SJSA1 (cell line): ENCODE data around the gene MAP4K2. TPM values are rescaled to one million over a fixed set of nuclear protein-coding genes. Genes with fewer than 3 reads are reported as not detected.

Experiments used
- DNase-seq, 2 experiments: peaks; one replicate each; pipeline ENCODE4 v3.0.0-alpha.2; 2015 to 2020; ENCODE audit warnings: low spot score in 2 of 2, low read depth in 1 of 2
- H3K27ac ChIP-seq: fragments of 250-450 bp; sonication (Bioruptor Pico); 2 replicates; pipeline ENCODE4 v1.5.1; 2020; ENCODE audit warnings: mild to moderate bottlenecking, moderate library complexity
- H3K27me3 ChIP-seq: fragments of 250-450 bp; sonication (Bioruptor Pico); replicated peaks from 2 replicates; pipeline ENCODE4 v1.5.1; 2020; ENCODE audit warnings: mild to moderate bottlenecking, moderate library complexity
- H3K36me3 ChIP-seq: fragments of 250-450 bp; sonication (Bioruptor Pico); 2 replicates; pipeline ENCODE4 v1.5.1; 2020; ENCODE audit warnings: mild to moderate bottlenecking
- H3K4me1 ChIP-seq: fragments of 250-450 bp; sonication (Bioruptor Pico); replicated peaks from 2 replicates; pipeline ENCODE4 v1.6.1; 2021; ENCODE audit warnings: mild to moderate bottlenecking
- H3K4me3 ChIP-seq: fragments of 250-450 bp; sonication (Bioruptor Pico); 2 replicates; pipeline ENCODE4 v1.5.1; 2020; ENCODE audit warnings: mild to moderate bottlenecking
- H3K9me3 ChIP-seq: fragments of 250-450 bp; sonication (Bioruptor Pico); replicated peaks from 2 replicates; pipeline ENCODE4 v1.5.1; 2020; ENCODE audit warnings: mild to moderate bottlenecking
- total RNA-seq: library from RNA; depleted of rRNA; stranded (reverse); fragments of >200 nt; shearing (Covaris generic); gene quantifications from 2 replicates; pipeline ENCODE4 v1.2.3, GENCODE V29; 2014

The MAP4K2 gene
- total RNA-seq, 1 experiment from 2014 or later = 22.9 TPM

DNA sequence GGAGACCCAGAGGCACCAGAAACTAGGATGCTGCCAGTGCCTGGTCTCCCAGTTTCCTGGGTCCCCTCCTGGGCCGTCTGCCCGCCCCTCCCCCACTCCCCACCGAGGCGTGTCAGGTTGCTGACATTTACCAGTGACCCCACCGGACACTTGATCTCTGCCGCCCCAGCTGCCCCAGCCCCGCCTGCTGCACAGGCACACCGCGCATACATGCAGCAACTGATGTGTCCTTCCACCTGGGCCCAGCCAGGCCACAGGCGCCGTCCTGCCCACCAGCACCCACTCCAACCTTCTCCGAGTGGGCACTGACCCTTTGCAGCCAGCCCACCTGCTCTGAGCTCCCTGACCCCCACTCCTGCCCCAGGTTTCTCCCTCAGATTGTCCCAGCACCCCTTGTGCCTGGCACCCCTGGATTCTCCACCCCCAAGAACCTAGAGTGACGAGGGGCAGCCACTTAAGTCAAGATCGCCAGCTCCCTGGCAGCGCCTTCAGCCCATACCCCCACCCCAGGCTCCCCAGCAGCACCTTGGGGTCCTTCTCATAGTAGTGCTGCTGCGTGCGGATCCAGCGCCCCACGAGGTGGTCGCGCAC, 43.8 kb downstream of the MAP4K2 start:
- peaks cover 44% of the 10 kb centered on the region for H3K36me3 ChIP-seq
- no peaks in the 10 kb centered on the region for H3K27me3 ChIP-seq
- no peak overlapping the region for H3K4me3 ChIP-seq
- H3K27ac ChIP-seq = no peak overlapping the region
- peaks cover 37% of the 10 kb centered on the region for H3K4me1 ChIP-seq
- DNase-seq = no peak
- no peaks in the 10 kb centered on the region for H3K9me3 ChIP-seq

DNA sequence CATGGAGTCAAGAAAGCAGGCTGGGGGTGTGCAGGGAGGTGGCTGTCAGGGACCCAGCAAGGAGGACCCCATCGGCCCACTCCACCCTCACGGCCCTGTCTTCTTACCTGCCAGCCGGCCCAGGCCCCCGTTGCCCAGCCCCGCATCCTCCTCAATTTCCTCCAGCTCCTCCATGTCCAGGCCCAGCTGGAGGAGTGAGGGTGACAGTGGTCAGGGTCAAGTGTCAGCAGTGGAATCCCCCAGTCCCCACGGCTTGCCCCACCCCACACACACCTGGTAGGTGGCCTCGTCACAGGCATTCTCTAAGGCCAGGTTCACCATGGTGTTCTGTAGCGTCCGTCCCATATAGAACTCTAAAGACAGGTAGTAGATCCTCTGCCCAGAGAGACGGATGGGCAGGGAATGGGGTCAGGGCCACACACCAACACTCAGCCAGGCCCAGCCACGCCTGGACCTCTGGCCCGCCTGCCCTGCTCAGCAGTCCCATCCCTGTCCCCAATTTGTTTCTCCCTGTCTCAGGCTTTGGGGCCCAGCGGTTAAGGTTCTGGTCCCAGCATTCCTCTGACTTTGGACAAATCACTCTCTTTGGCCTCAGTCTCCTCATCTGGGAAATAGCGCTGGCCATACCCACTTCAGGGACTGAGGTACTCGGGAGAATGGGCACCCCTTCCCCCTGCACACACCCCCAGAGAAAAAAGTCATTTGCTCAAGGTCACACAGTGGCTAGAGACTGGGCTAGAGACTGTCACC, 44.5 kb downstream of the MAP4K2 start:
- peaks cover 30% of the 10 kb centered on the region for H3K4me1 ChIP-seq
- H3K4me3 ChIP-seq = no peak overlapping the region
- H3K27me3 ChIP-seq = no peaks in the 10 kb centered on the region
- H3K36me3 ChIP-seq = peaks cover 37% of the 10 kb centered on the region
- no peaks in the 10 kb centered on the region for H3K9me3 ChIP-seq
- no peak overlapping the region for H3K27ac ChIP-seq
- no peak for DNase-seq

DNA sequence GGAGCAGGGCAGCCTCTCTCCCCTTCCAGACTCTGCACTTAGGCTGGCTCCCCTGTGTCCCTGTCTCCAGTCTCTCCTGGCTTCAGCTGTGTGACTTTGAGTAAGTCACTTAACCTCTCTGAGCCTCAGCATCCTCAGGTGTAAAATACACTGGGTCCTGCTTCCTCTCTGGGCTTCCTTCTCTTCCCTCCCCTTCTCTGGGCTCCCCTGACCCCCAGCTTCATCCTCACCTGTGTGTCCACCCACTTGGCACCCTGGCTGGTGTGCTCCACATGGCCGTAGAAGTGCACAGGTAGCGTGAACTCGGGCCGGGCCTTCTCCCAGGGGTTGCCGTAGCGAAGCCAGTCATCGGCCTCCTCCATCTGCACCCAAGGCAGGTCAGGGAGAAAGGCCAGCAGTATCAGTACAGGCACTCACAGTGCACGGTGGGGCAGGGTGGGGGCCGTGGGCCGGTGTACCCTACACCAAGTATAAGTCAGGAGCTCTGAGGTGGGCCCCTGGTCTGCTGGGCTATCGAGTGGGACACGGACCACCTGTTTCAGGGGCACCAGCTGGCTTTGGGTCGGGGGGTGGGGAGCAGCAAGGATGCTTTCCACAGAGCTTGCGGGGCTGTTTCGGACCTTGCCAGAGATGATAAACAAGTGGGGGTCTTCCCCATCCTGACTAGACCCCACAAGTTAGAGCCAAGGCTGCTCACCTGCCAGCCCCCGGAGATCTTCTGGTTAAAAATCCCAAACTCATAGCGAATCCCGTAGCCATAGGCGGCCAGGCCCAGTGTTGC, 45.3 kb downstream of the MAP4K2 start:
- peak in 1 of 2 experiments; percentile 52 for DNase-seq
- H3K4me3 ChIP-seq = no peak overlapping the region
- H3K27ac ChIP-seq = no peak overlapping the region
- H3K4me1 ChIP-seq = peaks cover 22% of the 10 kb centered on the region
- no peaks in the 10 kb centered on the region for H3K9me3 ChIP-seq
- peaks cover 29% of the 10 kb centered on the region for H3K36me3 ChIP-seq
- no peaks in the 10 kb centered on the region for H3K27me3 ChIP-seq

DNA sequence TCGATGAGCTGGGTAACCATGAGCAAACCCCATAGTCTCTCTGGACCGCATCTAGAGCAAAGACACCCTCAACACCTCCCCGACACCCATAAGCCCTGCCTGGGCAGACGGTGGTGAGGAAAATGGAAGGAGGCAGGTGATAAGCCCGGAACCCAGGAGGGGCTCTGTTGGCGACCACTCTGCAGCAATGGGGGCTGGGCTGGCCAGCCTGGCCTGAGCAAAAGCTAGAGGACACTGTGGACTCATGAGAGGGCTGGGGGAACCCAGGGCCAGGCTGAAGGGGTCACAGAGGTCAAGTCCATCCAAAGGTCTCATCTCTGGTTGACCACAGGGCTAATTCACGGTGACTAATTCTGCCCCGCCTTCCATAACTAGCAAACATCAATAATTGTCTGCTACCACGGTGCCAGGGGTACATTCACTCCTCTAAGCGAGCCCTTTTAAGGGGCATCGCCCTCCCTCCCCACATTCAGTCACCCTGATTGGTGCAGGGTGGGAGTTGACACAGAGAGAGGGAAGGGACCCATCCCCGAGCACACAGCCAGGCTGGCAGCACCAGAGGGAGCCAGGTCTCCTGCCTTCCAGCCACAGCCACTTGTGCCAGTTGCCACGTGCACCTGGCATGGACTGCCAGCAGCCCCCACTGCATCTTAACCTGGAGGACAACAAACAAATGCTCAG, 47.2 kb downstream of the MAP4K2 start:
- H3K27me3 ChIP-seq = no peaks in the 10 kb centered on the region
- no peak overlapping the region for H3K4me3 ChIP-seq
- DNase-seq = no peak
- H3K36me3 ChIP-seq = peaks cover 13% of the 10 kb centered on the region
- H3K27ac ChIP-seq = no peak overlapping the region
- H3K4me1 ChIP-seq = 0 out of 2 replicates have a peak, but pooled peaks cover 9% of the 10 kb centered on the region
- H3K9me3 ChIP-seq = no peaks in the 10 kb centered on the region

DNA sequence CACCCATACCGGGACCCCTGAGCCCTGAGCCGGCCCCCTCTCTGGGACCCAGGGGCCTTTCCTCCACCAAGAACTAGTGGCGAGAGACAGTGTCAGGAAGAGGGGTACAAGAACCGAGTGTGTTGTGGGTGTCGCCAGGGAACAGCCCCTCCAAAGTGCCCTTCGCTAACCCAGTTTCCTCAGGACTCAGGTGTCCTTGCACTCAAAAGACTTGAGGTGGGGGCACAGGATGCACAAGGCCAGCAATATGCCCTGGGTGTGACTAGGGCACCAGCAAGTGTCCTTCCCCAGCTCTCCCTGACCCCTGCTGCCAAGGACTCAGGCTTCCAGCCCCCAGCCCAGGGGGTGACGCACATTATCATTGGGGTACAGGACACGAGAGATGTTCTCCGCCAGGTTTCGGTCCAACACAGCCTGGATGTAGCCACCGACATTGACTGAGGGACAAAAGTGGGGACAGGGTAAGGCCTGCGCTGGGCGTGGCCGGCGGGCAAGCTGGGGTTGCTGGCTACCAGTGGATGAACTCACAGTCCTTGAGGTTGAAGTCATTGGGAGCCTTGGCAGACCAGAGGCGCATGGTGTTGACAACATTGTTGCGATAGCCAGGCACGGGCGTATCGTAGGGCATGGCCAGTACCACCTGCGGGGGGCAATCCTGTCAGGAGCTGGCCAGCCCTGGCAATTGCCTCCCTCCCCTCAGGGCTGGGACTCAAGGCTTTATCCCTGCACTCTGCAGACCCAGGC, 47.9 kb downstream of the MAP4K2 start:
- Histone ChIP-seq H3K9me3 (no peaks in the 10 kb centered on the region), H3K4me1 (0 out of 2 replicates have a peak, but pooled peaks cover 9% of the 10 kb centered on the region), H3K27ac (no peak overlapping the region), H3K4me3 (no peak overlapping the region), H3K27me3 (no peaks in the 10 kb centered on the region), H3K36me3 (peaks cover 6% of the 10 kb centered on the region)
- no peak for DNase-seq

DNA sequence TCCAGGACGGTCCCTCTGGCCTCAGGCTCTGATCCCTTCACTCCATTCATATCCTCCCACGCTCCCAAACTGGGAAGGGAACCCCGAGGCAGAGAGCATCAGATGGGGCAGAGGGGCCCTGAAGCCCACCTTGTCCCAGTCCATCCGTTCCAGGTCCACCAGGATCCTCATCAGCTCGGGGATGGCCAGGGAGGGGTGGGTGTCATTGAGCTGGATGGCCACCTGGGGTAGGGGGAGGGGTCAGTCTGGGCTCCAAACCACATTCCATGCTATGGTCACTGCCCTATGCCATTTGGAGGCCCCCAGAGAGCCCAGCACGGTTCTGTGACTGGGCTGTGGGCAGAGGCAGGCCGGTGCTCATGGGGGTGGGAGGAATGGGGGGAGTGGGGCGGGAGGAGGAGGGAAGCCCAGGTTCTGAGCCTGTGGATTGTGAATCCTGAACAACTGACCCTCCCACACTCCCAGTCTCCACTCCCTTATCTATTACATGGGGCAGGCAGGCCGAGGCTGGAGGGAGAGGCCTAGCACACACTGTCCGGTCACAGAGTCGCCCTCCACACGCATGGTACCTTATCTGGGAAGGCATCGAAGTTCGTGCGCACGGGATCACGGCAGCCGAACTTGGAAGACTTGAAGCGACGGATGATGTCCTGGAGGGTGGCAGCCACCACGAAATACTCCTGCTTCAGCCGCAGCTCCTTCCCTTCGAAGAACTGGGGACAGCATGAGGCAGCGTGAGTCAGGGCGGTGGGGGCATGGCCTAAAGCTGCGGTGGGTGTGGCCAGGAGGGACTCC, 48.7 kb downstream of the MAP4K2 start:
- Histone ChIP-seq H3K9me3 (no peaks in the 10 kb centered on the region), H3K4me3 (no peak overlapping the region), H3K36me3 (peaks cover 3% of the 10 kb centered on the region; the same call in 1 of the 2 replicates), H3K27ac (no peak overlapping the region), H3K4me1 (0 out of 2 replicates have a peak, but pooled peaks cover 9% of the 10 kb centered on the region), H3K27me3 (no peaks in the 10 kb centered on the region)
- no peak for DNase-seq

DNA sequence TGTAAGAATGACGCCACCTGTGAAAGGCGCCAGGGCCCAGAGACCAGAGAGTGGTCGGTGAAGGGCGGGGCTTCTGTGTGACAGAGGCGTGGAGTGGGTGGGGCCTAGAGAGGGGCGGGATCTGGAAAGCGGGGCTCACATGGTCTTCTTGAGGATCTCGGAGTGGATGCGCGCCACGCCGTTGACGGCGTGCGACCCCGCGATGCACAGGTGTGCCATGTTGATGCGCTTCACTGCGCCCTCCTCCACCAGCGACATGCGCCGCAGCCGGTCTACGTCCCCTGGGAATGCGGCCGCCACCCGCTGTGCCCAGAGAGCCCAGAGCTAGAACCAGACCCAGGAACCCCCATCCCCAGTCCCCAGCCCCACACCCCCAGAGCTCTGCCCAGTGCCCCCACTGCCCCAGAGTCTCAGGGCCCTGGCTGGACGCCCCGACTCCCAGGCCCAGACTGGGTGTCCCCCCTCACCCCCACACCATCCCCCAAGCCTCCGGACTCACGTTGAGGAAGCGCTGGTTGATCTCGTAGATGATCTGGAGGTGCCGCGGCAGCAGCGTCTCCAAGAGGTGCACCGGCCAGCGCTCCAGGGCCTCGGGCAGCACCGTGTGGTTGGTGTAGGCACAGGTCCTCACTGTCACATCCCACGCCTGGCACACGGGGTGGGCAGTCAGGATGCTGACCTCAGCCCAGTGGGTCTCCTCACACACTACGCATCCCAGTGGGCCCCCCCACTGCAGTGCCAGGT, 49.5 kb downstream of the MAP4K2 start:
- peaks cover 3% of the 10 kb centered on the region; the same call in 1 of the 2 replicates for H3K36me3 ChIP-seq
- H3K4me1 ChIP-seq = 0 out of 2 replicates have a peak, but pooled peaks cover 9% of the 10 kb centered on the region
- DNase-seq = no peak
- no peak overlapping the region for H3K27ac ChIP-seq
- H3K9me3 ChIP-seq = no peaks in the 10 kb centered on the region
- H3K27me3 ChIP-seq = no peaks in the 10 kb centered on the region
- H3K4me3 ChIP-seq = no peak overlapping the region

DNA sequence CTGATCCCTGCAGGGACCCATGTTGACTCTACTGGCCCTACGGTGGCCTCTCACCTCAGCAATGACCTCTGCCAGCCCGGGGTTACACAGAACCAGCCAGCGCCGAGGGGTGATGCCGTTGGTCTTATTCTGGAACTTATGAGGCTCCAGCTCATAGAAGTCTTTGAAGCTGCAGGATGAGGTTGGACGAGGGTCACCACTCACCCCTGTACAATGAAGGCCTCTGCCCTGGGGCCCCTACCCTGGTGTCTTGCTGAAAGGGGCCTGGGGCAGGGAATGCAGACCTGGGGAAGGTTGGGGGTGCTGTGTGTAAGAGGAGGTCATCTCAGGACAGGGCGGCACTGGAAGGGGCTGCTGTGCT, 50.0 kb downstream of the MAP4K2 start:
- H3K27me3 ChIP-seq = no peaks in the 10 kb centered on the region
- 0 out of 2 replicates have a peak, but pooled peaks cover 9% of the 10 kb centered on the region for H3K4me1 ChIP-seq
- H3K9me3 ChIP-seq = no peaks in the 10 kb centered on the region
- H3K27ac ChIP-seq = no peak overlapping the region
- H3K4me3 ChIP-seq = no peak overlapping the region
- H3K36me3 ChIP-seq = peaks cover 3% of the 10 kb centered on the region; the same call in 1 of the 2 replicates
- DNase-seq = no peak

DNA sequence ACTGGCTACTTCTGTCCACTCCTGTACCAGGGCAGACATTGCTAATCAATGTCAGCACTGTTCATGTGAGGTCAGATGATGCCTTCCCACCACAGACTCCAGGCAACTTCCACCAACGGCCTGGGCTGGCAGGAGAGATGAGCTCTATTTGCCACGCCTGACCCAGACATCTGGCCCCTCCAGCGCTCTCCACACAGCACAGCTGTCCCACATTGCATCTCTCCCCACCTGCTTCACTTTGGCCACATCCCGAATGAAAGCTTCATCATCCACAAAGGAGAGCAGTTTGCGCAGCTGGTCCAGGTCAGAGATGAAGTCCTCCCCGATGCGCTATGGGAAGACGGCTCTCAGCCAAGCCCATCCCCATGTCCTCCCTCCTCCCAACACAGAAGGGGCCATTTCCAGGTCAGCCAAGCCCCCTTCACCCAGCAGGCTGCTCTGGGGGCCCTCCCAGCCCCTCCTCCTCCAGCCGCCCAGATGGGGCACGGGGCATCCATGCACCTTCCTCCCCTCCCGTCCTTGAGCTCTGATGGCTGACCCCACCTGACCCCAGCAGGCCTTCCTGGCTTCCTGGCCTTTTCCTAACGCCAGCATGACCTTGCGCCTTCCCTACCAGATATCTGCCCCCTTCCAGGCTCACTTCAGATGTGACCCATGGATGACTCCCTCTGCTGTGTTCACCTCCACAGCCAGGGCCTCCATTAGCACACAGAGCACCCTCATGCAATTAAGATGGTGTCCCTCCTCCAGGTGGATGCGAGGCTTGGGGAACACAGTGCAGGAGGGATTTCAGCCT, 50.6 kb downstream of the MAP4K2 start:
- Histone ChIP-seq H3K4me3 (no peak overlapping the region), H3K36me3 (peaks cover 3% of the 10 kb centered on the region; the same call in 1 of the 2 replicates), H3K9me3 (no peaks in the 10 kb centered on the region), H3K27ac (no peak overlapping the region), H3K4me1 (0 out of 2 replicates have a peak, but pooled peaks cover 9% of the 10 kb centered on the region), H3K27me3 (no peaks in the 10 kb centered on the region)
- no peak for DNase-seq

DNA sequence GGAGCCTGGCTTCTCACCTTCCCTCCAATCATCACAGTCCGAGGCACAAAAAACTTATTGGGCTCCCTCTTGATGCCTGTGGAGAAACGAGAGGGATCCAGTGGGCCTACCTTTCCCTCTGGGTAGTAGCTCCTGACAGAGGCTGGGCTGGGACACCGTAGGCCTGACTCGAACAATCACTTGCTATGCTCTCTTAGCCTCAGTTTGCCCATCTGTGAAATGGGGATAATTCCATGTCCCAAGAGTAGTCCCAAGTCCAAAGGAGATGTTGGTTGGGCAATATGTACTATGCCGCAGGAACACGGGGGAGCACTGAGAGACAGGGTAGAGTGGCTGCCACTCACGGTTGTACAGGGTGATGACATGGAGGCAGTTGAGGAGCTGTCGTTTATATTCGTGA, 51.4 kb downstream of the MAP4K2 start:
- H3K4me3 ChIP-seq = no peak overlapping the region
- 0 out of 2 replicates have a peak, but pooled peaks cover 3% of the 10 kb centered on the region for H3K36me3 ChIP-seq
- DNase-seq = no peak
- peaks cover 1% of the 10 kb centered on the region; the same call in 1 of the 2 replicates for H3K27me3 ChIP-seq
- no peaks in the 10 kb centered on the region for H3K9me3 ChIP-seq
- H3K27ac ChIP-seq = no peak overlapping the region
- H3K4me1 ChIP-seq = 0 out of 2 replicates have a peak, but pooled peaks cover 9% of the 10 kb centered on the region

DNA sequence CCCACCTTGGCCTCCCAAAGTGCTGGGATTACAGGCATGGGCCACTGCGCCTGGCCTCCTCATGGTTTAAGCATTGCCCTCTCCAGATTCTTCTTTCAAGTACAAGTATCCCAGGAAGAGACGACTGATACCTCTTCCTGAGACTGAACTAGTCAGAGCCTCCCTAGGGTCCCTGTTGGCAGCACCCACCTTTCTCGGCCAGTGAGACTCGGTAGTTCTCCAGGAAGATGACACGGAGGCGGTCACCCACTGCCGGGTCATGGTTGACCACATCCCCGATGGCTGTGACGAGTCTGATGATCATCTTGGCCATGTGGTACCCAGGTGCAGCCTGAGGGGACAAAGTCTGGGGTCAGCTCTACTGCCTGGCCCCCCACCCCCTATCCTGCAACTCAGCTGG, 51.9 kb downstream of the MAP4K2 start:
- no peak for DNase-seq
- Histone ChIP-seq H3K4me3 (no peak overlapping the region), H3K36me3 (0 out of 2 replicates have a peak, but pooled peaks cover 3% of the 10 kb centered on the region), H3K4me1 (0 out of 2 replicates have a peak, but pooled peaks cover 5% of the 10 kb centered on the region), H3K27me3 (peaks cover 6% of the 10 kb centered on the region), H3K27ac (no peak overlapping the region), H3K9me3 (no peaks in the 10 kb centered on the region)
